Measurements from ENCODE around the gene CCDC110.

Gene CCDC110

GRCh38 chr4:185396724-185397385 is 74.7 kb downstream of the CCDC110 start, which contains the start of gene ANKRD37:
TSS of gene ANKRD37 (plus strand) at chr4:185396841. CDS start at chr4:185396924, 83 bp downstream.
- in situ Hi-C loops (cut with MboI; ENCODE audit: low sequenced_read_pairs, unreplicated experiment) = no loop called here
- TF ChIP-seq CTCF (IDR thresholded peaks at IDR 0.05; ENCODE audit: borderline replicate concordance, control extremely low read depth, extremely low read depth, insufficient read depth, missing control alignments) = no peak
- DNase-seq (ENCODE audit: low spot score) = no peak

- in situ Hi-C loops (cut with MboI; ENCODE audit: low sequenced_read_pairs, unreplicated experiment) = no loop called here
- DNase-seq (ENCODE audit: low spot score) = peak; percentile 99
- TF ChIP-seq CTCF (IDR thresholded peaks at IDR 0.05; ENCODE audit: borderline replicate concordance, control extremely low read depth, extremely low read depth, insufficient read depth, missing control alignments) = no peak
These were observed 75.4 kb downstream of the CCDC110 start for GRCh38 chr4:185395956-185396723.

- TF ChIP-seq CTCF (IDR thresholded peaks at IDR 0.05; ENCODE audit: borderline replicate concordance, control extremely low read depth, extremely low read depth, insufficient read depth, missing control alignments) = no peak
- in situ Hi-C loops (cut with MboI; ENCODE audit: low sequenced_read_pairs, unreplicated experiment) = no loop called here
- peak; percentile 41 for DNase-seq (ENCODE audit: low spot score)
These were observed 76.1 kb downstream of the CCDC110 start, which contains the start of gene LRP2BP for GRCh38 chr4:185395238-185395955. TSS of gene LRP2BP (minus strand) at chr4:185395924. CDS start at chr4:185378186, 17,738 bp downstream.

Measured in GM13976 (cell line).